H1 (cell line): ENCODE measurements around the gene RSBN1. TPM values are rescaled to one million over a fixed set of nuclear protein-coding genes. Genes with fewer than 3 reads are reported as not detected.

Experiments used
- CTCF ChIP-seq, 3 experiments: IDR thresholded peaks; 1 replicate in 2 of 3; 2 replicates in 1 of 3; pipeline versions ENCODE4 v1.5.1 to v1.6.1; 2011; ENCODE audit warnings: low read length in 3 of 3, mild to moderate bottlenecking in 3 of 3, inconsistent platforms in 2 of 3, low read depth in 1 of 3, moderate library complexity in 1 of 3; ENCODE audit not compliant: insufficient read depth in 1 of 3; ENCODE audit errors: control extremely low read depth in 1 of 3
- KDM1A ChIP-seq: fragments of 200-600, 300-600 bp; sonication (generic); IDR thresholded peaks from 2 replicates; pipeline ENCODE4 v1.7.1; 2016; ENCODE audit warnings: mild to moderate bottlenecking, low read length, borderline replicate concordance
- MAFK ChIP-seq: IDR thresholded peaks from 2 replicates; pipeline ENCODE4 v1.6.1; 2012; ENCODE audit warnings: low read depth, mild to moderate bottlenecking, improper control_type of control experiment, low read length
- SP2 ChIP-seq: IDR thresholded peaks from 2 replicates; pipeline ENCODE4 v1.6.1; 2012; ENCODE audit warnings: mild to moderate bottlenecking, low read length, inconsistent platforms
- SP4 ChIP-seq: IDR thresholded peaks from 2 replicates; pipeline ENCODE4 v1.6.1; 2012; ENCODE audit warnings: low read length, inconsistent platforms
- TAF7 ChIP-seq: optimal IDR thresholded peaks from 2 replicates; pipeline ENCODE3; 2011; ENCODE audit warnings: low read depth, mild to moderate bottlenecking, inconsistent platforms, low read length, moderate library complexity, borderline replicate concordance
- TEAD4 ChIP-seq: IDR thresholded peaks from 2 replicates; pipeline ENCODE4 v1.6.1; 2012; ENCODE audit warnings: low read depth, low read length, inconsistent platforms, mixed read lengths
- polyA plus RNA-seq, 7 experiments: library from polyadenylated mRNA; depleted of rRNA in 3 of 7; stranded (reverse) in 5 of 7; unstranded in 2 of 7; fragments of >200 nt in 5 of 7; fragments of 200-250 nt in 2 of 7; gene quantifications; 1 replicate in 5 of 7; 2 replicates in 1 of 7; 4 replicates in 1 of 7; pipeline versions ENCODE4 v1.2.1 to v1.2.3, GENCODE V29; 2011 to 2013; ENCODE audit warnings: missing spikeins in 2 of 7, mixed read lengths in 2 of 7
- total RNA-seq: library from RNA; stranded (reverse); fragmentation: NEBNext Ultra II Directional; extraction: Animal tissue kit (Norgen Biotek cat#: 25700); gene quantifications from 2 replicates; pipeline ENCODE4 v1.2.1, GENCODE V29; 2021

The RSBN1 gene
- total and polyA plus RNA-seq, 2 of the 8 experiments (the other 6 are each of a cell fraction or from before 2014, with no cell fraction given): 4.2 to 17.6 TPM

DNA sequence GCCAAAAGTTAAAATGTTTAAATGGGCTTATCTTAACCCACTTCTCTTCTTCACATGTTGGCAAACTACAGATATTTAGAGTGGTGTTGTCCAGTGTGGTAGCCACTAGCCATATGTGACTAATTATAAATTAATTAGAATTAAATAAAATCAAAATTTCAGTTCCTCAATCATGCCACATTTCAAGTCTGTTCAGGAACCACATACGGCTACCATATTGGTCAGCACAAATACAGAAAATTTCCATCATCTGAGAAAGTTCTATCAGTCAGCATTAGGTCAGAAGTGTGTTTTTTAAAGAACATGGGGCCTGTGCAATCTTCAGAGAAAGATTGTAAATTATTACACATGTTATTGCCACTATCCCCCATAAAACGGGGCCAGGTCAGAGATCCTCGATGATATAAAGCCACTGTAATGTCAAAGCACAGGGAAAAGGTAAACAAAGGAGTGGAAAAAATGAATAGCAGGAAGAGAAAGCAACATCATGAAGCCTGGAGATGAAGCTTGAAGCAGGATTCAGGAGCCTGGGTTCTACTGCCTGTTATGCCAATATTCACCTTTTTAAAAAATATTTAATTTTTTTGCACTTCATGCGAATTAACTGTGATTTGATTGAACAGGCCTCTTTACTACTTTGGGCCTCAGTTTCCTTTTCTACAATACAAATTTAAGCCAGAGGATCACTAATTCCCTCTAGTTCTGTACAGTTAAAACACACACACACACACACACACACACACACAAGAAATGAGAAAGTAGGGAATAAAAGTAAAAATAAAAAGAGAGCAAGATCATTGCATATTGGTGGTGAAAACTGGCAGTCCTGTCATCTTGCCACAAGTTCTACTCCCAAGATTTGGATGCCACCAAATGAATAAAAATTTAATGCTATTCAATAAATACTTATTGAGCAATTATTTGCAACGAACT is 2.3 kb downstream of the RSBN1 start (continued):
- no peak for TF ChIP-seq TAF7
- no peak for TF ChIP-seq TEAD4
- TF ChIP-seq KDM1A: no peak
- TF ChIP-seq CTCF (IDR thresholded peaks at IDR 0.05; ENCODE audit: control extremely low read depth in 1 of 3, insufficient read depth in 1 of 3, low read depth in 1 of 3, low read length in 3 of 3): no peak
- TF ChIP-seq SP4: no peak
- no peak for TF ChIP-seq MAFK
- TF ChIP-seq SP2: no peak
